ENCODE results near the gene EPHA3. TPM values are rescaled to one million over a fixed set of nuclear protein-coding genes. Genes with fewer than 3 reads are reported as not detected.

EPHA3 gene
- total RNA-seq, 2 donors from 2014 or later: 3.5 to 10.2 TPM

GRCh38 chr3:89402051-89402450 is 294.6 kb downstream of the EPHA3 start:
- TF ChIP-seq, protein P1, sequence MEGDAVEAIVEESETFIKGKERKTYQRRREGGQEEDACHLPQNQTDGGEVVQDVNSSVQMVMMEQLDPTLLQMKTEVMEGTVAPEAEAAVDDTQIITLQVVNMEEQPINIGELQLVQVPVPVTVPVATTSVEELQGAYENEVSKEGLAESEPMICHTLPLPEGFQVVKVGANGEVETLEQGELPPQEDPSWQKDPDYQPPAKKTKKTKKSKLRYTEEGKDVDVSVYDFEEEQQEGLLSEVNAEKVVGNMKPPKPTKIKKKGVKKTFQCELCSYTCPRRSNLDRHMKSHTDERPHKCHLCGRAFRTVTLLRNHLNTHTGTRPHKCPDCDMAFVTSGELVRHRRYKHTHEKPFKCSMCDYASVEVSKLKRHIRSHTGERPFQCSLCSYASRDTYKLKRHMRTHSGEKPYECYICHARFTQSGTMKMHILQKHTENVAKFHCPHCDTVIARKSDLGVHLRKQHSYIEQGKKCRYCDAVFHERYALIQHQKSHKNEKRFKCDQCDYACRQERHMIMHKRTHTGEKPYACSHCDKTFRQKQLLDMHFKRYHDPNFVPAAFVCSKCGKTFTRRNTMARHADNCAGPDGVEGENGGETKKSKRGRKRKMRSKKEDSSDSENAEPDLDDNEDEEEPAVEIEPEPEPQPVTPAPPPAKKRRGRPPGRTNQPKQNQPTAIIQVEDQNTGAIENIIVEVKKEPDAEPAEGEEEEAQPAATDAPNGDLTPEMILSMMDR (IDR thresholded peaks at IDR 0.05): no peak
- ATAC-seq (ENCODE audit: insufficient number of reproducible peaks, low FRiP score, low read depth): no peak
- Histone ChIP-seq H3K9me3 (no peaks in the 10 kb centered on the region), H3K4me3 (no peak overlapping the region), H3K27me3 (replicated peaks; ENCODE audit: insufficient read depth) (no peaks in the 10 kb centered on the region), H3K4me1 (ENCODE audit: control insufficient read depth in 1 of 2, low read depth in 2 of 2) (no peaks in the 10 kb centered on the region), H3K36me3 (no peaks in the 10 kb centered on the region), H3K27ac (no peak overlapping the region)
- no peak for DNase-seq (ENCODE audit: low spot score)

DNA sequence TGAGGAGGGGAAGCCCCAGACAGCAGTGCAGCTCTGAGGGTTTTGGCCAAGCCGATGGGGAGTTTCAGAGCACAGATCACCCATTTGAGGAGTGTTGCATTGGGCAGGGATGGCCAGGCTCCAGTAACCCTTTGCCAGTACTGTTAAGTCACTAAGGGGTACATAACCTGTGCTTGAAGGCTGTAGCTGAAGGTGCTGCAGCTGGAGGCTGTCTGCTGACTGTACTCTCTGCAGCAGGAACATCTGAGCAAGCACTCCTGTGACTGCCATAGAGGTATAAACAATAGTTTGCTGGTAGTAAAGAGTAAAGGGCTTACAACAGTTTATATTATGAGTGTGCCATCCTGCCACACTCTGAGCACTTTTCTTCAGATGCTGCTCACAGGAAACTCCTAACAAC is 297.8 kb downstream of the EPHA3 start:
- Histone ChIP-seq H3K36me3 (no peaks in the 10 kb centered on the region), H3K4me3 (no peak overlapping the region), H3K27me3 (replicated peaks; ENCODE audit: insufficient read depth) (no peaks in the 10 kb centered on the region), H3K9me3 (no peaks in the 10 kb centered on the region), H3K4me1 (ENCODE audit: control insufficient read depth in 1 of 2, low read depth in 2 of 2) (no peaks in the 10 kb centered on the region), H3K27ac (no peak overlapping the region)
- TF ChIP-seq, protein P1 (IDR thresholded peaks at IDR 0.05): no peak
- ATAC-seq (ENCODE audit: insufficient number of reproducible peaks, low FRiP score, low read depth) (no peak), DNase-seq (ENCODE audit: low spot score) (no peak)

DNA sequence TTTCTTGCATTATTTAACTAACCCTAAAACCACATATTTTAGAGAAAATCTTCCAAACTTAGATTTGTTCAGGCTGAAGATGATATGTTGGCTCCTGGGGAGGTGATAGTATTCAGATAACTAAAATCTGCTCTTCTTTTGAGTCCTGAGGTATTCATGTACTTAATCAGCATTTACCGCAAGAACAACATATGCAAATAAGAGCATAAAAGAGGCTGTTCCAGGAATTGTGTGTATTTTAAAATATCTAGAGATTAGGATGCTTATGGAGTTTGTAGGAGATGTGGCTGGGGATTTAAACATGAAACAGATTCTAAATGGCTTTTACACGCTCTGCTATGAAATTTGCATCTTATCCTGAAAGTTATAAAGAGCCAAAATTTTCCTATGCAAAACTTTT is 298.2 kb downstream of the EPHA3 start:
- Histone ChIP-seq H3K36me3 (no peaks in the 10 kb centered on the region), H3K4me3 (no peak overlapping the region), H3K9me3 (no peaks in the 10 kb centered on the region), H3K4me1 (ENCODE audit: control insufficient read depth in 1 of 2, low read depth in 2 of 2) (no peaks in the 10 kb centered on the region), H3K27me3 (replicated peaks; ENCODE audit: insufficient read depth) (no peaks in the 10 kb centered on the region), H3K27ac (no peak overlapping the region)
- TF ChIP-seq, protein P1 (IDR thresholded peaks at IDR 0.05): no peak
- ATAC-seq (ENCODE audit: insufficient number of reproducible peaks, low FRiP score, low read depth) (no peak), DNase-seq (ENCODE audit: low spot score) (no peak)

- no peaks in the 10 kb centered on the region for H3K27me3 ChIP-seq (replicated peaks; ENCODE audit: insufficient read depth)
- H3K36me3 ChIP-seq: no peaks in the 10 kb centered on the region
- no peak for ATAC-seq (ENCODE audit: insufficient number of reproducible peaks, low FRiP score, low read depth)
- no peak overlapping the region for H3K4me3 ChIP-seq
- no peaks in the 10 kb centered on the region for H3K9me3 ChIP-seq
- no peak overlapping the region for H3K27ac ChIP-seq
- TF ChIP-seq, protein P1 (IDR thresholded peaks at IDR 0.05): no peak
- H3K4me1 ChIP-seq (ENCODE audit: control insufficient read depth in 1 of 2, low read depth in 2 of 2): no peaks in the 10 kb centered on the region
- no peak for DNase-seq (ENCODE audit: low spot score)
These were observed 303.8 kb downstream of the EPHA3 start for GRCh38 chr3:89411201-89411600.

DNA sequence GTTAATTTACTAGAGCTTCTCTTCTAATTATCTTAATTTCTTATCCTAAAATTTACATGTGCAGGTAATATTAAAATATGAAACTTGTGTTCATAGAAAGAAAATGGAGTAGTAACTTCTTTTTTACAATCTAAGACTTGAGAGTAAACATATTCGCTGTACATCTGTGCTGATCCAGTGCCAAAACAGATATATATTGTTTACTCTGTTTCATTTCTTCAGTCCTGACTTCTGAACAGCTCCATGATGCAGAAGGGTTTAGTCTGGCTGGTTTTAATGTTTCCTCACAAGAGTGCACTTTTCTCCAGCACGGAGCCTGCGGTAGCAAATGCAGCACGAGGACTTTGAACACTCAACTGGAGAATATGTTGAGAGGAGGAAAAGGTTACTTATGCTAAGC is 306.8 kb downstream of the EPHA3 start:
- no peaks in the 10 kb centered on the region for H3K9me3 ChIP-seq
- TF ChIP-seq, protein P1 (IDR thresholded peaks at IDR 0.05): no peak
- ATAC-seq (ENCODE audit: insufficient number of reproducible peaks, low FRiP score, low read depth) (no peak), DNase-seq (ENCODE audit: low spot score) (no peak)
- peaks cover 0 to 3% of the 10 kb centered on the region in 2 donors for H3K4me1 ChIP-seq (ENCODE audit: control insufficient read depth in 1 of 2, low read depth in 2 of 2)
- no peak overlapping the region for H3K27ac ChIP-seq
- H3K27me3 ChIP-seq (replicated peaks; ENCODE audit: insufficient read depth): no peaks in the 10 kb centered on the region
- H3K4me3 ChIP-seq: no peak overlapping the region
- no peaks in the 10 kb centered on the region for H3K36me3 ChIP-seq

Measured in thoracic aorta (tissue), 2 donors.